A549 (cell line): ENCODE results near the gene VCL.

ENCODE experiments used
- BHLHE40 ChIP-seq: IDR thresholded peaks from 2 replicates; pipeline ENCODE4 v1.6.1; 2012; ENCODE audit warnings: low read depth, low read length, inconsistent platforms
- CTCF ChIP-seq: fragments of >200 bp; sonication (Bioruptor Twin); formaldehyde crosslinking; IDR thresholded peaks from 3 replicates; pipeline ENCODE4 v1.5.1; 2016
- EHMT2 ChIP-seq: fragments of 200-600 bp; sonication (generic); IDR thresholded peaks from 2 replicates; pipeline ENCODE4 v1.6.1; 2016; ENCODE audit warnings: antibody characterized with exemption, low read depth, mild to moderate bottlenecking, moderate library complexity
- EP300 ChIP-seq, 2 experiments: fragments of >200 bp; sonication (Bioruptor Twin); formaldehyde crosslinking; IDR thresholded peaks; 2 replicates in 1 of 2; 3 replicates in 1 of 2; pipeline ENCODE4 v1.6.1; 2016 to 2017
- FOXS1 ChIP-seq: fragments of 250-450 bp; sonication (Bioruptor Pico); IDR thresholded peaks from 2 replicates; pipeline ENCODE4 v1.5.0; 2020; ENCODE audit warnings: mild to moderate bottlenecking, moderate library complexity
- KDM1A ChIP-seq: fragments of 200-600 bp; sonication (generic); IDR thresholded peaks from 2 replicates; pipeline ENCODE4 v1.6.1; 2016; ENCODE audit warnings: low read depth, mild to moderate bottlenecking
- POLR2A ChIP-seq: IDR thresholded peaks from 2 replicates; pipeline ENCODE4 v1.6.1; 2012; ENCODE audit warnings: mild to moderate bottlenecking, low read length
- RFX5 ChIP-seq: fragments of 450-650 bp; IDR thresholded peaks from 2 replicates; pipeline ENCODE4 v1.7.1; 2014; ENCODE audit warnings: antibody characterized with exemption, mild to moderate bottlenecking, moderate library complexity
- SMC3 ChIP-seq: fragments of >200 bp; sonication (Bioruptor Twin); formaldehyde crosslinking; IDR thresholded peaks from 3 replicates; pipeline ENCODE4 v1.6.1; 2018; ENCODE audit warnings: inconsistent platforms
- ZC3H11A ChIP-seq: fragments of 450-650 bp; IDR thresholded peaks from 2 replicates; pipeline ENCODE4 v1.6.1; 2014; ENCODE audit warnings: antibody characterized with exemption, mild to moderate bottlenecking

GRCh38 chr10:74058658-74059057 is 60.7 kb downstream of the VCL start:
- TF ChIP-seq CTCF (no peak), KDM1A (no peak), FOXS1 (CRISPR knock-in tag) (no peak), EHMT2 (no peak), ZC3H11A (no peak), EP300 (IDR thresholded peaks at IDR 0.05) (no peak), POLR2A (no peak), SMC3 (no peak), BHLHE40 (no peak), RFX5 (no peak)
